ENCODE results near the gene PELI2. TPM values are rescaled to one million over a fixed set of nuclear protein-coding genes. Genes with fewer than 3 reads are reported as not detected.

The PELI2 gene
- total RNA-seq, 1 donor from 2014 or later: 2.3 TPM

- no peaks in the 10 kb centered on the region for H3K4me1 Mint-ChIP-seq (ENCODE audit: low read depth)
- no peaks in the 10 kb centered on the region for H3K36me3 Mint-ChIP-seq (ENCODE audit: low read depth)
- no peaks in the 10 kb centered on the region for H3K27me3 Mint-ChIP-seq (ENCODE audit: low read depth)
- no peak overlapping the region for H3K4me3 Mint-ChIP-seq (ENCODE audit: low read depth)
- DNase-seq (ENCODE audit: low spot score): no peak
- no peaks in the 10 kb centered on the region for H3K9me3 Mint-ChIP-seq
- intact Hi-C loops (cut with micrococcal nuclease): no loop called here
- H3K27ac Mint-ChIP-seq: no peak overlapping the region
Measured at GRCh38 chr14:56224229-56224628, 106.0 kb downstream of the PELI2 start.

- Mint-ChIP-seq H3K9me3 (peaks cover 3% of the 10 kb centered on the region), H3K36me3 (ENCODE audit: low read depth) (no peaks in the 10 kb centered on the region), H3K4me1 (ENCODE audit: low read depth) (no peaks in the 10 kb centered on the region), H3K27me3 (ENCODE audit: low read depth) (no peaks in the 10 kb centered on the region), H3K27ac (no peak overlapping the region), H3K4me3 (ENCODE audit: low read depth) (no peak overlapping the region)
- no peak for DNase-seq (ENCODE audit: low spot score)
- intact Hi-C loops (cut with micrococcal nuclease): no loop called here
Measured at GRCh38 chr14:56224691-56225681, 106.8 kb downstream of the PELI2 start.

GRCh38 chr14:56235388-56235787, 117.2 kb downstream of the PELI2 start:
- Mint-ChIP-seq H3K4me1 (ENCODE audit: low read depth) (no peaks in the 10 kb centered on the region), H3K27ac (no peak overlapping the region), H3K9me3 (no peaks in the 10 kb centered on the region)

GRCh38 chr14:56237398-56237797, 119.2 kb downstream of the PELI2 start:
- no peaks in the 10 kb centered on the region for H3K36me3 Mint-ChIP-seq (ENCODE audit: low read depth)
- H3K4me1 Mint-ChIP-seq (ENCODE audit: low read depth): no peaks in the 10 kb centered on the region
- no peak for DNase-seq (ENCODE audit: low spot score)
- H3K9me3 Mint-ChIP-seq: no peaks in the 10 kb centered on the region
- H3K27ac Mint-ChIP-seq: no peak overlapping the region
- H3K27me3 Mint-ChIP-seq (ENCODE audit: low read depth): no peaks in the 10 kb centered on the region
- no peak overlapping the region for H3K4me3 Mint-ChIP-seq (ENCODE audit: low read depth)
- intact Hi-C loops (cut with micrococcal nuclease): no loop called here

More at GRCh38 chr14:56235388-56235787, 117.2 kb downstream of the PELI2 start:
- intact Hi-C loops (cut with micrococcal nuclease): no loop called here
- no peak for DNase-seq (ENCODE audit: low spot score)
- no peaks in the 10 kb centered on the region for H3K36me3 Mint-ChIP-seq (ENCODE audit: low read depth)
- H3K4me3 Mint-ChIP-seq (ENCODE audit: low read depth): no peak overlapping the region
- H3K27me3 Mint-ChIP-seq (ENCODE audit: low read depth): no peaks in the 10 kb centered on the region

- Mint-ChIP-seq H3K4me1 (ENCODE audit: low read depth) (no peaks in the 10 kb centered on the region), H3K36me3 (ENCODE audit: low read depth) (no peaks in the 10 kb centered on the region), H3K27ac (no peak overlapping the region), H3K4me3 (ENCODE audit: low read depth) (no peak overlapping the region), H3K27me3 (ENCODE audit: low read depth) (no peaks in the 10 kb centered on the region), H3K9me3 (no peaks in the 10 kb centered on the region)
- no peak for DNase-seq (ENCODE audit: low spot score)
- intact Hi-C loops (cut with micrococcal nuclease): no loop called here
Measured at GRCh38 chr14:56241461-56241860, 123.2 kb downstream of the PELI2 start.

- no peaks in the 10 kb centered on the region for H3K9me3 Mint-ChIP-seq
- no peak overlapping the region for H3K4me3 Mint-ChIP-seq (ENCODE audit: low read depth)
- H3K27me3 Mint-ChIP-seq (ENCODE audit: low read depth): no peaks in the 10 kb centered on the region
- no peak for DNase-seq (ENCODE audit: low spot score)
- no peak overlapping the region for H3K27ac Mint-ChIP-seq
- H3K4me1 Mint-ChIP-seq (ENCODE audit: low read depth): no peaks in the 10 kb centered on the region
- intact Hi-C loops (cut with micrococcal nuclease): no loop called here
- H3K36me3 Mint-ChIP-seq (ENCODE audit: low read depth): no peaks in the 10 kb centered on the region
Measured at GRCh38 chr14:56243110-56243509, 124.9 kb downstream of the PELI2 start.

- Mint-ChIP-seq H3K4me1 (ENCODE audit: low read depth) (no peaks in the 10 kb centered on the region), H3K27me3 (ENCODE audit: low read depth) (no peaks in the 10 kb centered on the region), H3K36me3 (ENCODE audit: low read depth) (no peaks in the 10 kb centered on the region), H3K9me3 (no peaks in the 10 kb centered on the region), H3K27ac (no peak overlapping the region), H3K4me3 (ENCODE audit: low read depth) (no peak overlapping the region)
- intact Hi-C loops (cut with micrococcal nuclease): no loop called here
- DNase-seq (ENCODE audit: low spot score): no peak
Measured at GRCh38 chr14:56244138-56244789, 126.1 kb downstream of the PELI2 start.

GRCh38 chr14:56247495-56248200, 129.4 kb downstream of the PELI2 start:
- Mint-ChIP-seq H3K9me3 (no peaks in the 10 kb centered on the region), H3K4me3 (ENCODE audit: low read depth) (no peak overlapping the region), H3K27ac (no peak overlapping the region), H3K36me3 (ENCODE audit: low read depth) (no peaks in the 10 kb centered on the region), H3K27me3 (ENCODE audit: low read depth) (no peaks in the 10 kb centered on the region), H3K4me1 (ENCODE audit: low read depth) (no peaks in the 10 kb centered on the region)
- intact Hi-C loops (cut with micrococcal nuclease): no loop called here
- DNase-seq (ENCODE audit: low spot score): no peak

- H3K36me3 Mint-ChIP-seq (ENCODE audit: low read depth): no peaks in the 10 kb centered on the region
- no peak for DNase-seq (ENCODE audit: low spot score)
- no peak overlapping the region for H3K27ac Mint-ChIP-seq
- intact Hi-C loops (cut with micrococcal nuclease): no loop called here
- H3K4me1 Mint-ChIP-seq (ENCODE audit: low read depth): no peaks in the 10 kb centered on the region
- H3K9me3 Mint-ChIP-seq: no peaks in the 10 kb centered on the region
- H3K4me3 Mint-ChIP-seq (ENCODE audit: low read depth): no peak overlapping the region
- H3K27me3 Mint-ChIP-seq (ENCODE audit: low read depth): no peaks in the 10 kb centered on the region
Measured at GRCh38 chr14:56248442-56248841, 130.2 kb downstream of the PELI2 start.

- no peaks in the 10 kb centered on the region for H3K36me3 Mint-ChIP-seq (ENCODE audit: low read depth)
- H3K27me3 Mint-ChIP-seq (ENCODE audit: low read depth): no peaks in the 10 kb centered on the region
- peaks cover 15% of the 10 kb centered on the region for H3K9me3 Mint-ChIP-seq
- no peak for DNase-seq (ENCODE audit: low spot score)
- H3K4me1 Mint-ChIP-seq (ENCODE audit: low read depth): no peaks in the 10 kb centered on the region
- intact Hi-C loops (cut with micrococcal nuclease): no loop called here
- no peak overlapping the region for H3K4me3 Mint-ChIP-seq (ENCODE audit: low read depth)
- H3K27ac Mint-ChIP-seq: no peak overlapping the region
Measured at GRCh38 chr14:56261046-56261445, 142.8 kb downstream of the PELI2 start.

GRCh38 chr14:56262530-56262929, 144.3 kb downstream of the PELI2 start:
- intact Hi-C loops (cut with micrococcal nuclease): no loop called here

GRCh38 chr14:56268039-56268438, 149.8 kb downstream of the PELI2 start:
- intact Hi-C loops (cut with micrococcal nuclease): no loop called here
- H3K9me3 Mint-ChIP-seq: no peaks in the 10 kb centered on the region
- no peak for DNase-seq (ENCODE audit: low spot score)
- H3K27ac Mint-ChIP-seq: no peak overlapping the region
- no peak overlapping the region for H3K4me3 Mint-ChIP-seq (ENCODE audit: low read depth)
- no peaks in the 10 kb centered on the region for H3K27me3 Mint-ChIP-seq (ENCODE audit: low read depth)
- no peaks in the 10 kb centered on the region for H3K4me1 Mint-ChIP-seq (ENCODE audit: low read depth)
- H3K36me3 Mint-ChIP-seq (ENCODE audit: low read depth): no peaks in the 10 kb centered on the region

More at GRCh38 chr14:56262530-56262929, 144.3 kb downstream of the PELI2 start:
- Mint-ChIP-seq H3K27ac (no peak overlapping the region), H3K36me3 (ENCODE audit: low read depth) (no peaks in the 10 kb centered on the region), H3K9me3 (peaks cover 14% of the 10 kb centered on the region), H3K4me1 (ENCODE audit: low read depth) (no peaks in the 10 kb centered on the region), H3K27me3 (ENCODE audit: low read depth) (no peaks in the 10 kb centered on the region), H3K4me3 (ENCODE audit: low read depth) (no peak overlapping the region)
- no peak for DNase-seq (ENCODE audit: low spot score)

- H3K4me3 Mint-ChIP-seq (ENCODE audit: low read depth): no peak overlapping the region
- intact Hi-C loops (cut with micrococcal nuclease): no loop called here
- no peaks in the 10 kb centered on the region for H3K9me3 Mint-ChIP-seq
- no peaks in the 10 kb centered on the region for H3K27me3 Mint-ChIP-seq (ENCODE audit: low read depth)
- H3K27ac Mint-ChIP-seq: no peak overlapping the region
- H3K4me1 Mint-ChIP-seq (ENCODE audit: low read depth): no peaks in the 10 kb centered on the region
- no peaks in the 10 kb centered on the region for H3K36me3 Mint-ChIP-seq (ENCODE audit: low read depth)
- no peak for DNase-seq (ENCODE audit: low spot score)
Measured at GRCh38 chr14:56268673-56269072, 150.5 kb downstream of the PELI2 start.
